ENCODE data around the gene OR8S1.

The OR8S1 gene

GRCh38 chr12:48556631-48557030 lies 31.2 kb downstream of the OR8S1 start:
- DNase-seq (ENCODE audit: low read depth): no peak

GRCh38 chr12:48557919-48558318 lies 32.5 kb downstream of the OR8S1 start:
- DNase-seq (ENCODE audit: low read depth): no peak

- DNase-seq (ENCODE audit: low read depth): no peak
Observed at GRCh38 chr12:48567731-48568130, 42.3 kb downstream of the OR8S1 start.

GRCh38 chr12:48569946-48570345 lies 44.5 kb downstream of the OR8S1 start, which contains the start of gene LALBA:
Gene LALBA, minus strand, starts transcription at chr12:48570046. Its CDS starts 26 bp downstream, at chr12:48570020.
- DNase-seq (ENCODE audit: low read depth): no peak

GRCh38 chr12:48572326-48572725 lies 46.9 kb downstream of the OR8S1 start:
- no peak for DNase-seq (ENCODE audit: low read depth)
